HEK293T (cell line): ENCODE measurements around the gene KCNJ10.

Experiments used
- CTCF ChIA-PET: fragments of 350-600 bp; formaldehyde crosslinking; extraction: SDS; loops from one replicate; lab custom pipeline; 2021; ENCODE audit warnings: antibody characterized with exemption, inconsistent platforms; lab: Yijun Ruan, JAX
- POLR2A ChIA-PET: fragments of 350-600 bp; formaldehyde crosslinking; extraction: SDS; loops from one replicate; lab custom pipeline; 2020; ENCODE audit warnings: antibody characterized with exemption, inconsistent platforms; lab: Yijun Ruan, JAX
- DNase-seq: peaks from one replicate; pipeline ENCODE4 v3.0.0; 2012; ENCODE audit warnings: mixed read lengths; ENCODE audit errors: extremely low spot score
- ARNT ChIP-seq: fragments of 450-650 bp; IDR thresholded peaks from 2 replicates; pipeline ENCODE4 v1.6.1; 2017; ENCODE audit warnings: mild to moderate bottlenecking
- BHLHE40 ChIP-seq: fragments of 450-650 bp; IDR thresholded peaks from 2 replicates; pipeline ENCODE4 v1.6.1; 2016; ENCODE audit warnings: mild to moderate bottlenecking, moderate library complexity, borderline replicate concordance
- CTBP1 ChIP-seq: fragments of 450-650 bp; IDR thresholded peaks from 2 replicates; pipeline ENCODE4 v1.6.1; 2016; ENCODE audit warnings: borderline replicate concordance
- ELF4 ChIP-seq: fragments of 450-650 bp; IDR thresholded peaks from 2 replicates; pipeline ENCODE4 v1.6.1; 2017; ENCODE audit warnings: antibody characterized with exemption
- FOXA1 ChIP-seq: fragments of 450-650 bp; IDR thresholded peaks from 2 replicates; pipeline ENCODE4 v1.6.1; 2016; ENCODE audit warnings: mild to moderate bottlenecking
- FOXK2 ChIP-seq: fragments of 450-650 bp; IDR thresholded peaks from 2 replicates; pipeline ENCODE4 v1.6.1; 2016; ENCODE audit warnings: mild to moderate bottlenecking
- FOXM1 ChIP-seq: fragments of 450-650 bp; IDR thresholded peaks from 2 replicates; pipeline ENCODE4 v1.6.1; 2017; ENCODE audit warnings: mild to moderate bottlenecking, borderline replicate concordance
- HDGF ChIP-seq: fragments of 450-650 bp; IDR thresholded peaks from 2 replicates; pipeline ENCODE4 v1.6.1; 2017; ENCODE audit warnings: antibody characterized with exemption, borderline replicate concordance
- L3MBTL2 ChIP-seq: fragments of 450-650 bp; conservative IDR thresholded peaks from 2 replicates; pipeline ENCODE4 v1.6.1; 2016; ENCODE audit warnings: mild to moderate bottlenecking
- LEF1 ChIP-seq: fragments of 450-650 bp; IDR thresholded peaks from 2 replicates; pipeline ENCODE4 v1.6.1; 2017; ENCODE audit warnings: mild to moderate bottlenecking, borderline replicate concordance
- NFRKB ChIP-seq: fragments of 450-650 bp; IDR thresholded peaks from 2 replicates; pipeline ENCODE4 v1.6.1; 2016; ENCODE audit warnings: mild to moderate bottlenecking, moderate library complexity
- SP1 ChIP-seq: fragments of 450-650 bp; IDR thresholded peaks from 2 replicates; pipeline ENCODE4 v1.6.1; 2017
- SUZ12 ChIP-seq: fragments of 450-650 bp; IDR thresholded peaks from 2 replicates; pipeline ENCODE4 v1.6.1; 2016; ENCODE audit warnings: mild to moderate bottlenecking
- TARDBP ChIP-seq: fragments of 450-650 bp; IDR thresholded peaks from 2 replicates; pipeline ENCODE4 v1.6.1; 2016
- ZNF384 ChIP-seq: fragments of 450-650 bp; IDR thresholded peaks from 2 replicates; pipeline ENCODE4 v1.6.1; 2016
- TF ChIP-seq, protein P1 (sequence below): fragments of 450-650 bp; IDR thresholded peaks from 2 replicates; pipeline ENCODE4 v1.6.1; 2016

Gene KCNJ10

DNA sequence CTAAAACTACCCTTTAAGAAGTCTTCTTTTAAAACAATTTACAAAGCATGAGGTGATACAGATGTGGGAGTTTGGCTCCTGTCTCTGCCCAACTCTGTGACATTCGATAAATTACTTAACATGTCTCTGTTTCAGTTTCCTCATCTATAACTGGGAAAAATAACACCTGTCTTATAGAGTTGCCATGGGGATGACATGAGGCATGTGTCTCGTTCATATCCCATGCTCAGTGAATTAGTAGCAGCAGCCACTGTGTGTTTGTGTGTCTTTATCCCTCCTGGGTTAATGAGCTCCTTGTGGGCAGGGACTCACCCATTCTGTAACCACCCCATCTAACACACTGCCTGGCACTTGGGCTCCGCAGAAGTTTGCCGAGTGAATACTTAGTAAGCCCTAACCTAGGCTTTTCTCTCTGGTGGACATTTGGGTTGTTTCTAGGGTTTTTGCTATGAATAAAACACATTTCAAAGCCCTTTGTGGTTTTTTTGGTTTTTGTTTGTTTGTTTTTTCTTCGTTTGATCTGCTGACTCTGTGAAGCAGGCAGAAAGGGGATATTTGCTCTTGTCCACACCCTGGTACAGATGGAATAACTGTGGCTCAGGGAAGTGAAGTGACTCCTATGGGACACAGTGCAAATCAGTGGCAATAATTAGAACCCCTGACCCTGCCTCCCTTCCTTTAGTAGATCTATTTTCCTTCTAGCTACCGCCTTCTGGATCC lies 10.6 kb upstream of the KCNJ10 start:
- ChIA-PET CTCF (interaction anchor here (0.6 to 3.4 kb wide), 4 partner anchors 10 to 34 kb away, joined by 3 to 20 read pairs (median 8); partner anchors contain the start of gene KCNJ10), POLR2A (interaction anchor here (1.4 kb wide), 1 partner anchor 48 kb away, joined by 3 read pairs; no protein-coding TSS in a partner anchor)
- no peak for DNase-seq
- no peak for TF ChIP-seq BHLHE40
- TF ChIP-seq L3MBTL2: no peak
- TF ChIP-seq CTBP1: no peak
- no peak for TF ChIP-seq ELF4
- TF ChIP-seq, protein P1, sequence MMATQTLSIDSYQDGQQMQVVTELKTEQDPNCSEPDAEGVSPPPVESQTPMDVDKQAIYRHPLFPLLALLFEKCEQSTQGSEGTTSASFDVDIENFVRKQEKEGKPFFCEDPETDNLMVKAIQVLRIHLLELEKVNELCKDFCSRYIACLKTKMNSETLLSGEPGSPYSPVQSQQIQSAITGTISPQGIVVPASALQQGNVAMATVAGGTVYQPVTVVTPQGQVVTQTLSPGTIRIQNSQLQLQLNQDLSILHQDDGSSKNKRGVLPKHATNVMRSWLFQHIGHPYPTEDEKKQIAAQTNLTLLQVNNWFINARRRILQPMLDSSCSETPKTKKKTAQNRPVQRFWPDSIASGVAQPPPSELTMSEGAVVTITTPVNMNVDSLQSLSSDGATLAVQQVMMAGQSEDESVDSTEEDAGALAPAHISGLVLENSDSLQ: no peak

- TF ChIP-seq SUZ12: no peak
- TF ChIP-seq ARNT: no peak
- ChIA-PET POLR2A (interaction anchor here (1.7 kb wide), 1 partner anchor 48 kb away, joined by 5 read pairs; the partner anchor contains the start of gene PIGM), CTCF (interaction anchor here (0.7 to 3.4 kb wide), 7 partner anchors 9 to 65 kb away, joined by 3 to 43 read pairs (median 6); partner anchors contain the start of gene KCNJ10)
- no peak for DNase-seq
These were observed 9.5 kb upstream of the KCNJ10 start for GRCh38 chr1:160079448-160079847.

- CTCF ChIA-PET: interaction anchor here (0.6 to 3.4 kb wide), 23 partner anchors 8 to 405 kb away, joined by 3 to 43 read pairs (median 3); partner anchors contain the start of gene KCNJ10
- DNase-seq: peak; percentile 81
- TF ChIP-seq FOXK2: no peak
- TF ChIP-seq FOXA1: no peak
- no peak for TF ChIP-seq CTBP1
- TF ChIP-seq L3MBTL2: no peak
- no peak for TF ChIP-seq ELF4
- no peak for TF ChIP-seq FOXM1
- TF ChIP-seq HDGF: no peak
- TF ChIP-seq ARNT: no peak
- TF ChIP-seq NFRKB: no peak
- no peak for TF ChIP-seq LEF1
- POLR2A ChIA-PET: interaction anchor here (1.0 to 1.7 kb wide), 2 partner anchors 14 to 47 kb away, joined by 5 read pairs; partner anchors contain the start of gene PIGM
These were observed 8.7 kb upstream of the KCNJ10 start for GRCh38 chr1:160078512-160079195.

- TF ChIP-seq FOXA1 (no peak), TARDBP (no peak)
- no peak for DNase-seq
- POLR2A ChIA-PET: interaction anchor here (1.0 kb wide), 1 partner anchor 13 kb away, joined by 5 read pairs; no protein-coding TSS in a partner anchor
- CTCF ChIA-PET: interaction anchor here (0.8 to 3.4 kb wide), 7 partner anchors 8 to 175 kb away, joined by 3 to 43 read pairs (median 5); no protein-coding TSS in a partner anchor
These were observed 7.5 kb upstream of the KCNJ10 start for GRCh38 chr1:160077486-160077885.

DNA sequence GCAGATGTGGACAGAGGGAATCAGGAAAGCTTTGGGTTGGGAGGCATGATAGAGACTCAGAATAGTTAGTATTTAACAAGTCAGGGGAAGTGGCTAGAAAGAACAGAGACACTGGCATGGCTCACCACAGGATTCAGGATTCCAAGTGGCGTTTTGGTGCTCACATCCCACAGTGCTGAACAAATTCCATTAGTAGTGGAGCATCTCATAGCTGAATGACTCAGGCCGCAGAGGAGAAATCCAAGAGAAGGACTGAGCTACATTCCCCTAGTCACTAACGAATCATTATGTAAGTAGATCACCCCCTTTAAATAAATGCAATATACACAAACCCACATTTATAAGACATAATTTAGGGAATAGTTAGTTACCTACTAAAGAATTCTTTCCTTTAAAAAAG lies 6.3 kb upstream of the KCNJ10 start:
- ChIA-PET CTCF (interaction anchor here (0.5 to 1.8 kb wide), 2 partner anchors 9 to 19 kb away, joined by 3 to 8 read pairs; no protein-coding TSS in a partner anchor), POLR2A (no interaction called here)
- no peak for TF ChIP-seq LEF1
- no peak for TF ChIP-seq NFRKB
- TF ChIP-seq L3MBTL2: no peak
- no peak for TF ChIP-seq BHLHE40
- no peak for TF ChIP-seq TARDBP
- no peak for TF ChIP-seq ARNT
- no peak for TF ChIP-seq FOXM1
- no peak for TF ChIP-seq ZNF384
- TF ChIP-seq CTBP1: no peak
- no peak for TF ChIP-seq FOXA1
- TF ChIP-seq SP1: no peak
- TF ChIP-seq, protein P1: no peak
- TF ChIP-seq ELF4: no peak
- TF ChIP-seq SUZ12: no peak
- no peak for TF ChIP-seq HDGF
- no peak for TF ChIP-seq FOXK2
- no peak for DNase-seq

DNA sequence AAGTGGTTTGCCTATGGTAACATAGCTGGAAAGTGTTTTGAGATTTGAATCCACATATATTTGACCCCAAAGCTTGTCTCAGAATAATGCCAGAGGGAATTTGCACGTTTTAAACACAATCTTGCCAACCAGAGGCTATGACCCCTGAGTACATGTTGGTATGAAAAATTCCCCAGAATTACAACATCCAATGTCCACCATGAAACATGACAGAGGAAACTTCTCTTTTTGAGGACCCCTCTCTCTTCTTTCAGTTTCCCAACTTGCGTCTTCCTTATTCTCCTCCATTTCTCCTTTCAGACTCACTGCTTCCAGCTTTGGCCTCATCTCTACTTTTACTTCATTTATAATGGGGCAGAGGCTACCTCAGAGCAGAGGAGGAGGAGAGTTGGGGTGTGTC lies 5.9 kb upstream of the KCNJ10 start:
- TF ChIP-seq SUZ12 (no peak), ARNT (no peak), L3MBTL2 (no peak), NFRKB (no peak), FOXM1 (no peak), ELF4 (no peak), BHLHE40 (no peak), ZNF384 (no peak), FOXK2 (no peak), HDGF (no peak), TARDBP (no peak), LEF1 (no peak), FOXA1 (no peak)
- TF ChIP-seq, protein P1: no peak
- ChIA-PET POLR2A (no interaction called here), CTCF (interaction anchor here (0.5 to 1.8 kb wide), 2 partner anchors 10 to 19 kb away, joined by 3 to 8 read pairs; no protein-coding TSS in a partner anchor)
- no peak for DNase-seq
